Activated naive CD8-positive, alpha-beta T cell treated with anti-CD3 and anti-CD28 coated beads for 36 hours (primary cell): ENCODE results near the gene MAGEA9. TPM values are rescaled to one million over a fixed set of nuclear protein-coding genes. Genes with fewer than 3 reads are reported as not detected.
"Not testable (repeated sequence)": the region's sequence is repeated elsewhere in the genome, so short reads cannot be mapped to it uniquely, and the experiment has no call there.

ENCODE experiments used
- DNase-seq: peaks from one replicate; pipeline ENCODE4 v3.0.0; 2021
- H3K27ac Mint-ChIP-seq: one replicate; pipeline ENCODE4 v1.8.0; 2022; ENCODE audit warnings: mild to moderate bottlenecking, moderate library complexity, mixed read lengths
- H3K27me3 Mint-ChIP-seq: one replicate; pipeline ENCODE4 v1.8.0; 2022; ENCODE audit warnings: mild to moderate bottlenecking, mixed read lengths
- H3K36me3 Mint-ChIP-seq: one replicate; pipeline ENCODE4 v1.8.0; 2021; ENCODE audit warnings: mild to moderate bottlenecking, mixed read lengths
- H3K4me1 Mint-ChIP-seq: one replicate; pipeline ENCODE4 v1.8.0; 2021; ENCODE audit warnings: mixed read lengths
- H3K4me3 Mint-ChIP-seq: one replicate; pipeline ENCODE4 v1.8.0; 2022; ENCODE audit warnings: mild to moderate bottlenecking, moderate library complexity, mixed read lengths
- H3K9me3 Mint-ChIP-seq: one replicate; pipeline ENCODE4 v1.8.0; 2022; ENCODE audit warnings: mixed read lengths
- total RNA-seq, 2 experiments: library from RNA; stranded (reverse); gene quantifications; one replicate each; pipeline ENCODE4 v1.2.3, GENCODE V29; 2021

Gene MAGEA9
- total RNA-seq, 2 experiments from 2014 or later = not detected

- not testable (repeated sequence) for H3K9me3 Mint-ChIP-seq, H3K4me3 Mint-ChIP-seq, H3K36me3 Mint-ChIP-seq, H3K27me3 Mint-ChIP-seq, DNase-seq, H3K27ac Mint-ChIP-seq
- H3K4me1 Mint-ChIP-seq = peaks cover 24% of the 10 kb centered on the region
Measured at GRCh38 chrX:149795531-149795930, 13.8 kb downstream of the MAGEA9 start.

- H3K4me3 Mint-ChIP-seq = no peak overlapping the region
- peaks cover 32% of the 10 kb centered on the region for H3K4me1 Mint-ChIP-seq
- H3K27ac Mint-ChIP-seq = peak overlapping the region; percentile 68
Measured at GRCh38 chrX:149799095-149799714, 17.5 kb downstream of the MAGEA9 start.

DNA sequence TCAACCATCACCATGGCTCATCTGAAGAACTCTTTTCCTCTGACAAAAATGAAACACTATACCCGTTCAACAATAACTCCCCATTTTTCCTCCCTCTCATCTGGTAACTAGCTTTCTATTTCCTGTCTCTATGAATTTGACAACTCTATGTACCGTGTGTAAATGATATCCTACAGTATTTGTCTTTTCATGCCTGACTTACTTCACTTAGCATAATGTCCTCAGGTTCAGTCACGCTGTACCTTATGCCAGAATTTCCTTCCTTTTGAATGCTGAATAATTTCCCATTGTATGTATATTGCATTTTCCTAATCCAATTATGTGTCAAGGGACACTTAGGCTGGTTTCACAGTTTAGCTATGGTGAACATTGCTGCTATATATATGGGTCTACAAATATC lies 18.2 kb downstream of the MAGEA9 start:
- no peak overlapping the region for H3K4me3 Mint-ChIP-seq
- H3K27me3 Mint-ChIP-seq = no peaks in the 10 kb centered on the region
- peaks cover 32% of the 10 kb centered on the region for H3K4me1 Mint-ChIP-seq
- H3K36me3 Mint-ChIP-seq = peaks cover 2% of the 10 kb centered on the region
- peak overlapping the region; percentile 68 for H3K27ac Mint-ChIP-seq
- no peaks in the 10 kb centered on the region for H3K9me3 Mint-ChIP-seq
- no peak for DNase-seq

More at GRCh38 chrX:149799095-149799714, 17.5 kb downstream of the MAGEA9 start:
- DNase-seq = no peak
- peaks cover 2% of the 10 kb centered on the region for H3K36me3 Mint-ChIP-seq
- no peaks in the 10 kb centered on the region for H3K9me3 Mint-ChIP-seq
- H3K27me3 Mint-ChIP-seq = no peaks in the 10 kb centered on the region

- Mint-ChIP-seq H3K4me1 (peaks cover 24% of the 10 kb centered on the region), H3K27me3 (no peaks in the 10 kb centered on the region), H3K27ac (no peak overlapping the region), H3K9me3 (no peaks in the 10 kb centered on the region), H3K36me3 (no peaks in the 10 kb centered on the region), H3K4me3 (no peak overlapping the region)
- DNase-seq = no peak
Measured at GRCh38 chrX:149803458-149804062, 21.8 kb downstream of the MAGEA9 start.

DNA sequence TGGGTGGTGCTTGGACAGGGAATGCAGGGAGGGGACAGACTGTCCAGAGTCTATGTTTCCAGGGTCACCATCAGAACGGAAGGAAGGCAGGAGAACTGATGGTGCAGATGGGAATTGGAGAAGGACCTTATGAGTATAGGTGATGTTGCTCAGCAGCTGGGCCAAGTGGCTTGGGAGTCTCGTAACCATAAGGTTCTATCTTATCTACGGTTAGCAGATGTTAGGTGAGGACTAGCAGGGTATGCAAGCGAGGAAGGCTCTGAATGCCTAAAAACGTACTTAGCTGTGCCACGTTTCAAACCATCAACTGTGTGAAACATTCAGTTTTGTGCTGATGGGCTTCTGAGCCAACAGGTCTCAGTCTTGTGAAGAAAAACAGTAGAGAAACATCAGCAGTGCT lies 22.4 kb downstream of the MAGEA9 start:
- H3K27ac Mint-ChIP-seq = no peak overlapping the region
- no peaks in the 10 kb centered on the region for H3K27me3 Mint-ChIP-seq
- H3K4me3 Mint-ChIP-seq = no peak overlapping the region
- no peaks in the 10 kb centered on the region for H3K36me3 Mint-ChIP-seq
- H3K4me1 Mint-ChIP-seq = peaks cover 21% of the 10 kb centered on the region
- no peak for DNase-seq
- no peaks in the 10 kb centered on the region for H3K9me3 Mint-ChIP-seq

GRCh38 chrX:149807747-149808458 lies 26.2 kb downstream of the MAGEA9 start:
- no peaks in the 10 kb centered on the region for H3K9me3 Mint-ChIP-seq
- no peak overlapping the region for H3K27ac Mint-ChIP-seq
- H3K4me1 Mint-ChIP-seq = no peaks in the 10 kb centered on the region
- H3K4me3 Mint-ChIP-seq = no peak overlapping the region
- H3K27me3 Mint-ChIP-seq = no peaks in the 10 kb centered on the region
- no peak for DNase-seq
- H3K36me3 Mint-ChIP-seq = no peaks in the 10 kb centered on the region

GRCh38 chrX:149818652-149819051 lies 36.9 kb downstream of the MAGEA9 start:
- Mint-ChIP-seq H3K27me3 (peaks cover 26% of the 10 kb centered on the region), H3K4me1 (peaks cover 8% of the 10 kb centered on the region), H3K36me3 (no peaks in the 10 kb centered on the region), H3K27ac (no peak overlapping the region), H3K4me3 (no peak overlapping the region), H3K9me3 (no peaks in the 10 kb centered on the region)
- DNase-seq = no peak

- Mint-ChIP-seq H3K9me3 (no peaks in the 10 kb centered on the region), H3K4me3 (no peak overlapping the region)
Measured at GRCh38 chrX:149819371-149819770, 37.6 kb downstream of the MAGEA9 start.

DNA sequence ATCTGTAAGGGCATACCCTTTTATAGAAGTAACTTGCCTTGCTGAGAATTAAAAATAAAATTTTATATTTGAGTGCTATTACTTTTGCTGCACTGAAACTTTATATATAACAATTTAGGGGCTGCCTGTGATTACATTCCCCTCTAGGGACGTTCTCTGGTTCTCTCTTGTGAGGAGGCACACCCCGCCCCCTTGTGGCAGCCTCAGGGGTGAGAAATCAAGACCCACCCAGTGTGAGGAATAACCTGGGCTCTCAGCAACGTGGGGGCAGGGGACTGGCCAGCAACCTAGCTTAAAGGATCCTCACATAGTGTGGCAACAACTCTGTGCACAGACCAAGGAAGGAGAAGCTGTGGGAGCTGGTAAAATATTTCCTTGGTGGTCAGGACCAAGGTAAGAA lies 43.7 kb downstream of the MAGEA9 start:
- no peak overlapping the region for H3K27ac Mint-ChIP-seq
- H3K4me3 Mint-ChIP-seq = no peak overlapping the region
- peaks cover 23% of the 10 kb centered on the region for H3K27me3 Mint-ChIP-seq
- H3K4me1 Mint-ChIP-seq = peaks cover 24% of the 10 kb centered on the region
- H3K9me3 Mint-ChIP-seq = no peaks in the 10 kb centered on the region
- H3K36me3 Mint-ChIP-seq = no peaks in the 10 kb centered on the region
- peak; percentile 44 for DNase-seq

More at GRCh38 chrX:149819371-149819770, 37.6 kb downstream of the MAGEA9 start:
- no peak for DNase-seq
- peaks cover 8% of the 10 kb centered on the region for H3K4me1 Mint-ChIP-seq
- H3K36me3 Mint-ChIP-seq = no peaks in the 10 kb centered on the region
- H3K27me3 Mint-ChIP-seq = peaks cover 24% of the 10 kb centered on the region
- H3K27ac Mint-ChIP-seq = no peak overlapping the region

DNA sequence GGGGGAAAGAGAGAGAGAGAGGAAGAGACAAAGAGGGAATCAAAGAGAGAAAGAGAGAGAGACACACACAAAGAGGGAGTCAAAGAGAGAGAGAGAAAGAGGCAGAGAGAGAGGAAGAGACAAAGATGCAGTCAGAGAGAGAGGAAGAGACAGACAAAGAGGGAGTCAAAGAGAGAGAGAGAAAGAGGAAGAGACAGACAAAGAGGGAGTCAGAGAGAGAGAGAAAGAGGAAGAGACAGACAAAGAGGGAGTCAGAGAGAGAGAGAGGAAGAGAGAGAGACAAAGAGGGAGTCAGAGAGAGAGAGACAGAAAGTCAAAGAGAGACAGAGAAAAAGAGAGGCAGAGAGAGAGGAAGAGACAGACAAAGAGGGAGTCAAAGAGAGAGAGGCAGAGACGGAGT lies 45.5 kb downstream of the MAGEA9 start:
- Mint-ChIP-seq H3K27me3 (peaks cover 17% of the 10 kb centered on the region), H3K4me3 (no peak overlapping the region), H3K4me1 (peaks cover 25% of the 10 kb centered on the region), H3K9me3 (no peaks in the 10 kb centered on the region), H3K27ac (no peak overlapping the region), H3K36me3 (no peaks in the 10 kb centered on the region)
- no peak for DNase-seq

DNA sequence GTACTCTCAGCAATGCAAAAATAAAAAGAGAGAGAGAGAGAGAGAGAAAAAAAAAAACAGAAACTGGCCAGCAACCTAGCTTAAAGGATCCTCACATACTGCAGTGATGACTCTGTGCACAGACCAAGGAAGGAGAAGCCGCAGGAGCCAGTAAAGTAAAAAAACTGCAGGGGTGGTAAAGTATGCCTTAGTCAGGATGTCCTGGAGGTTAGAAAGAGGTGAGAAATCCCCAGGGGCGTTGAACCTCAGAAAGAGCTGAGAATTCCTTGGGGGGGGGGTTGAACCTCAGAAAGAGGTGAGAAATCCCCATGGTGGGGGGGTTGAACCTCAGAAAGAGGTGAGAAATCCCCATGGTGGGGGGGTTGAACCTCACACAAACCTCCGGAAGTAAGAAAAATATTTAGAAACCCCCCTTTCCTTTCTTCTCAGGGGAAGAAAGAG lies 48.0 kb downstream of the MAGEA9 start:
- Mint-ChIP-seq H3K27ac (peak overlapping the region; percentile 96), H3K4me3 (peak overlapping the region; percentile 80), H3K4me1 (peaks cover 30% of the 10 kb centered on the region), H3K9me3 (no peaks in the 10 kb centered on the region), H3K36me3 (no peaks in the 10 kb centered on the region), H3K27me3 (peaks cover 5% of the 10 kb centered on the region)
- DNase-seq = peak; percentile 9

DNA sequence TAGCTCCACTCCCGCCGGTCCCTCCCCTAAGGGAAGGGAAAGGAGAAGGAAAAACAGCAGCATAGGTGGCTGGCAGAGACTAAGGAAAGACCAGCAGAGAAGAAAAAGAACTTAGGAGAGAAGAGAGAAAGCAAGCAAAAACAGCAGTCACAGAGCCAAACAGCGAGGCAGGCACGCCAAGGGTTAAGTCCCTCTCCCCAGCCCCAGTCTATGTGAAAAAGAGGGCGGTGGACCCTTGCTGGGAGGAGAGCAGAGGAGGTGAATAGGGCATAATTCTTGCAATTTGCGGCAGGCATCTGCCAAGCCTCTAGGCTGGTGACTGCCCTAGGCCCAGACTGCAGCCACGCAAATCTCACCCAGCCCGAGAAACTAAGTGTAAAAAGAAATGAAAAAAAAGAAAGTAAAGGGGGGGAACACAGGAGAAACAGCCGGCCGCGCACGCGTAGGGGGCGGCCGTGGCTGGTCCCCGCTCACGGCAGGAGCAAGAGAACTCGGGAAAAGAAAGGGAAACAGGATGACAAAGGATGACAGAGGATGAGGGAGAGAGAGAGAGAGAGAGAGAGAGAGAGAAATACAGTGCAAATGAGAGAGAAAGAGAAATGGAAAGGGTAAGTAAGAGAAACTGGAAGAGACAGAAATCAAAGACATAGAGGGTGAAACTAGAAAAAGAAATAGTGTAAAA lies 48.6 kb downstream of the MAGEA9 start:
- H3K4me1 Mint-ChIP-seq = peaks cover 30% of the 10 kb centered on the region

DNA sequence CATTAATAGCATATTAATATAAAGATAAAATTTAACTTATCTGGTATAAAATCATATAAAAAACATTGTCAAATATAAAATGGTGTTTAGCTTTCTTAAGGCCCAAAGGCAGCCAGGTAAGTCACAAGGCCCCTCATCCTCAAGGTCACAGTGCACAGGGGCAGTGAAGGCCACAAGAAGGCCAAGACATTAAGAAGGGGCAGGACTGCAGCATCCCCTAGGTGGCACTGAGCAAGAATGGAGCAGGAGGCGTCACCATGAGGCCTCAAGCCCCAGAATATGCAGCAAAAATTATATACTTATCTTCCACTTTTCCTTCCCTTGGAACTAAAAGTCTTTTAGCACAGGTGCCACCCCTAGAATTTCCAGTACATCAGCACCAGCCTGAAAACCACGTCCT lies 49.7 kb downstream of the MAGEA9 start:
- no peaks in the 10 kb centered on the region for H3K27me3 Mint-ChIP-seq
- DNase-seq = no peak
- H3K27ac Mint-ChIP-seq = no peak overlapping the region
- no peaks in the 10 kb centered on the region for H3K9me3 Mint-ChIP-seq
- peaks cover 27% of the 10 kb centered on the region for H3K4me1 Mint-ChIP-seq
- H3K4me3 Mint-ChIP-seq = no peak overlapping the region
- H3K36me3 Mint-ChIP-seq = peaks cover under 1% of the 10 kb centered on the region

More for the DNA sequence above, 48.6 kb downstream of the MAGEA9 start:
- no peaks in the 10 kb centered on the region for H3K36me3 Mint-ChIP-seq
- H3K4me3 Mint-ChIP-seq = peak overlapping the region; percentile 80
- H3K9me3 Mint-ChIP-seq = no peaks in the 10 kb centered on the region
- H3K27me3 Mint-ChIP-seq = no peaks in the 10 kb centered on the region
- DNase-seq = peak; percentile 42
- peak overlapping the region; percentile 96 for H3K27ac Mint-ChIP-seq

DNA sequence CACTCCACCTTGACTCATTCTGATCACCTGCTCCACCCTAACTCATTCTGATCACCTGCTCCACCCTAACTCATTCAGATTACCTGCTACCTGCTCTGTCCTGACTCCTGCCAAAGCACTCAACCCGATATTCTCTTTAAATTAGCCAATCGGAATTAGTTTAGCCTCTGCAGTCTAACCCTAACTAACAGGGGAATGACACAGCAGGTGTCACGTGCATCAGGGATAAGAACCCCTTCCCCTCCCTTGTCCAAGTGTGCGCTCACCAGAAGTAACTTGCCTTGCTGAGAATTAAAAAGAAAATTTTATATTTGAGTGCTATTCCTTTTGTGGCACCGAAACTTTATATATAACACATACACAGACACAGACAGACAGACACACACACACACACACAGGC lies 55.0 kb downstream of the MAGEA9 start:
- DNase-seq = not testable (repeated sequence)

DNA sequence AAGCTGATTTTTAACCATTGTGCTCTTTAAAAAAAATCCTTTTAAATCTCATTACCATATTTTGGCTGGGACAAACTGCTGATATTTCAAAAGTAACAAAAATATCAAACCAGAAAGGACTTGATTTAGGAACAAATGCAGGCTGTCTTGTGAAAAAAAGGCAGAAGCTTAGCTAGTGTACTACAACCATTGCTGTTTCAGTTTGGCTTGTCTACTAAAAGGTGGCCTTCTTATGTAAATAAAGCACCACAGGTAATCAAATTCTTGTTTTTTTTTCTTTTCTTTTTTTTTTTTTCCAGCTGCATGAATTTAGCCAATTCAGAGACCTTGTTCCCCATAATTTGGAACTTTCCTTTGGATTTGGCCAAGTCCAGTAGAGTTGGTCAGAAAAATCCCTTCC lies 55.4 kb downstream of the MAGEA9 start:
- no peak overlapping the region for H3K4me3 Mint-ChIP-seq
- H3K27me3 Mint-ChIP-seq = peaks cover 4% of the 10 kb centered on the region
- peaks cover 3% of the 10 kb centered on the region for H3K9me3 Mint-ChIP-seq
- no peak overlapping the region for H3K27ac Mint-ChIP-seq
- H3K36me3 Mint-ChIP-seq = peaks cover 3% of the 10 kb centered on the region
- peaks cover 12% of the 10 kb centered on the region for H3K4me1 Mint-ChIP-seq
- DNase-seq = no peak

More for the DNA sequence above, 55.0 kb downstream of the MAGEA9 start:
- H3K4me3 Mint-ChIP-seq, H3K9me3 Mint-ChIP-seq, H3K27me3 Mint-ChIP-seq, H3K36me3 Mint-ChIP-seq, H3K27ac Mint-ChIP-seq: not testable (repeated sequence)
- H3K4me1 Mint-ChIP-seq = peaks cover 12% of the 10 kb centered on the region
